K562 (cell line): ENCODE results near the gene FAM83G.

Experiments used
- CREB1 ChIP-seq, 2 experiments: sonication (generic) in 1 of 2; formaldehyde crosslinking in 1 of 2; IDR thresholded peaks; 2 replicates each; pipeline versions ENCODE4 v1.6.1 to v1.8.0; 2012 to 2022; ENCODE audit warnings: inconsistent platforms in 1 of 2, mild to moderate bottlenecking in 1 of 2, missing genetic modification reagents in 1 of 2, moderate library complexity in 1 of 2
- MTF1 ChIP-seq: fragments of 250-450 bp; sonication (Bioruptor Pico); IDR thresholded peaks from 2 replicates; pipeline ENCODE4 v1.9.0; 2021; ENCODE audit warnings: moderate library complexity, mild to moderate bottlenecking, inconsistent platforms, borderline replicate concordance
- RCOR1 ChIP-seq, 2 experiments: IDR thresholded peaks; 2 replicates each; pipeline ENCODE4 v1.6.1; 2012; ENCODE audit warnings: low read depth in 2 of 2, low read length in 2 of 2, borderline replicate concordance in 1 of 2, improper control_type of control experiment in 1 of 2
- SP1 ChIP-seq: sonication (generic); formaldehyde crosslinking; IDR thresholded peaks from 2 replicates; pipeline ENCODE4 v1.8.1; 2022; ENCODE audit warnings: mild to moderate bottlenecking, missing genetic modification reagents
- TF ChIP-seq, protein P1 (sequence below): sonication (generic); formaldehyde crosslinking; IDR thresholded peaks from 2 replicates; pipeline ENCODE4 v1.5.0; 2020; ENCODE audit warnings: missing genetic modification reagents
- TF ChIP-seq, protein P2 (sequence below), 3 experiments: IDR thresholded peaks in 2 of 3; conservative IDR thresholded peaks in 1 of 3; 2 replicates each; pipeline ENCODE4 v1.5.1; 2011 to 2012; ENCODE audit warnings: low read length in 3 of 3, mild to moderate bottlenecking in 3 of 3, control low read depth in 2 of 3, improper control_type of control experiment in 1 of 3, inconsistent platforms in 1 of 3, low read depth in 1 of 3, mixed read lengths in 1 of 3, moderate library complexity in 1 of 3; ENCODE audit not compliant: insufficient read depth in 2 of 3
- TF ChIP-seq, protein P3 (sequence below): fragments of 250-450 bp; sonication (Bioruptor Pico); IDR thresholded peaks from 2 replicates; pipeline ENCODE4 v1.5.0; 2020; ENCODE audit warnings: mild to moderate bottlenecking, borderline replicate concordance
- TF ChIP-seq, protein P4 (sequence below), 2 experiments: IDR thresholded peaks; 2 replicates each; pipeline ENCODE4 v1.6.1; 2011; ENCODE audit warnings: borderline replicate concordance in 1 of 2, control low read depth in 1 of 2, low read depth in 1 of 2, low read length in 1 of 2, mild to moderate bottlenecking in 1 of 2, mixed read lengths in 1 of 2, moderate library complexity in 1 of 2; ENCODE audit not compliant: insufficient read depth in 1 of 2, insufficient read length in 1 of 2, poor library complexity in 1 of 2, severe bottlenecking in 1 of 2; ENCODE audit errors: extremely low read depth in 1 of 2

DNA sequence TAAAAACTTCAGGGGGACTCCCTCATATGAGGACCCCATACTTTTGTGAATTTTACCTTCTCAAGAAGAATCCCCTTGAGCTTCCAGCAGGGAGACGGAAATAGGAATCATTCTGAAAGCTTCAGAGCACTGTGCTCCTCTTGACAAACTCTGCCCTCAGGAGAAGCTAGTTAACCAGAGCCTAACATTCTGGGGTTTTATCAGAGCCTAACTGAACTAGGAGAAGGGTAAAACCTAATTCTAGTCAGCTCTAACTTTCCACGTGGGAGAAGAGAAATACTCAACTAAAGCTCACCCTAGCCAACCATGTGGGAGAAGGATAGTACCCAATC lies 65.9 kb downstream of the FAM83G start:
- TF ChIP-seq, protein P1, sequence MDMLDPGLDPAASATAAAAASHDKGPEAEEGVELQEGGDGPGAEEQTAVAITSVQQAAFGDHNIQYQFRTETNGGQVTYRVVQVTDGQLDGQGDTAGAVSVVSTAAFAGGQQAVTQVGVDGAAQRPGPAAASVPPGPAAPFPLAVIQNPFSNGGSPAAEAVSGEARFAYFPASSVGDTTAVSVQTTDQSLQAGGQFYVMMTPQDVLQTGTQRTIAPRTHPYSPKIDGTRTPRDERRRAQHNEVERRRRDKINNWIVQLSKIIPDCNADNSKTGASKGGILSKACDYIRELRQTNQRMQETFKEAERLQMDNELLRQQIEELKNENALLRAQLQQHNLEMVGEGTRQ (CRISPR knock-in tag), result no peak
- TF ChIP-seq MTF1 (CRISPR knock-in tag) (no peak), RCOR1 (IDR thresholded peaks at IDR 0.05; ENCODE audit: borderline replicate concordance in 1 of 2, low read depth in 2 of 2, low read length in 2 of 2) (no peak), SP1 (CRISPR knock-in tag) (no peak), CREB1 (IDR thresholded peaks at IDR 0.05) (no peak), CREB1 (CRISPR knock-in tag; IDR thresholded peaks at IDR 0.05) (no peak)
- TF ChIP-seq, protein P2, sequence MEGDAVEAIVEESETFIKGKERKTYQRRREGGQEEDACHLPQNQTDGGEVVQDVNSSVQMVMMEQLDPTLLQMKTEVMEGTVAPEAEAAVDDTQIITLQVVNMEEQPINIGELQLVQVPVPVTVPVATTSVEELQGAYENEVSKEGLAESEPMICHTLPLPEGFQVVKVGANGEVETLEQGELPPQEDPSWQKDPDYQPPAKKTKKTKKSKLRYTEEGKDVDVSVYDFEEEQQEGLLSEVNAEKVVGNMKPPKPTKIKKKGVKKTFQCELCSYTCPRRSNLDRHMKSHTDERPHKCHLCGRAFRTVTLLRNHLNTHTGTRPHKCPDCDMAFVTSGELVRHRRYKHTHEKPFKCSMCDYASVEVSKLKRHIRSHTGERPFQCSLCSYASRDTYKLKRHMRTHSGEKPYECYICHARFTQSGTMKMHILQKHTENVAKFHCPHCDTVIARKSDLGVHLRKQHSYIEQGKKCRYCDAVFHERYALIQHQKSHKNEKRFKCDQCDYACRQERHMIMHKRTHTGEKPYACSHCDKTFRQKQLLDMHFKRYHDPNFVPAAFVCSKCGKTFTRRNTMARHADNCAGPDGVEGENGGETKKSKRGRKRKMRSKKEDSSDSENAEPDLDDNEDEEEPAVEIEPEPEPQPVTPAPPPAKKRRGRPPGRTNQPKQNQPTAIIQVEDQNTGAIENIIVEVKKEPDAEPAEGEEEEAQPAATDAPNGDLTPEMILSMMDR (IDR thresholded peaks at IDR 0.05 in 2 of 3, conservative IDR thresholded peaks at IDR 0.05 in 1 of 3; ENCODE audit: insufficient read depth in 2 of 3, low read depth in 1 of 3, low read length in 3 of 3), result no peak
- TF ChIP-seq, protein P3, sequence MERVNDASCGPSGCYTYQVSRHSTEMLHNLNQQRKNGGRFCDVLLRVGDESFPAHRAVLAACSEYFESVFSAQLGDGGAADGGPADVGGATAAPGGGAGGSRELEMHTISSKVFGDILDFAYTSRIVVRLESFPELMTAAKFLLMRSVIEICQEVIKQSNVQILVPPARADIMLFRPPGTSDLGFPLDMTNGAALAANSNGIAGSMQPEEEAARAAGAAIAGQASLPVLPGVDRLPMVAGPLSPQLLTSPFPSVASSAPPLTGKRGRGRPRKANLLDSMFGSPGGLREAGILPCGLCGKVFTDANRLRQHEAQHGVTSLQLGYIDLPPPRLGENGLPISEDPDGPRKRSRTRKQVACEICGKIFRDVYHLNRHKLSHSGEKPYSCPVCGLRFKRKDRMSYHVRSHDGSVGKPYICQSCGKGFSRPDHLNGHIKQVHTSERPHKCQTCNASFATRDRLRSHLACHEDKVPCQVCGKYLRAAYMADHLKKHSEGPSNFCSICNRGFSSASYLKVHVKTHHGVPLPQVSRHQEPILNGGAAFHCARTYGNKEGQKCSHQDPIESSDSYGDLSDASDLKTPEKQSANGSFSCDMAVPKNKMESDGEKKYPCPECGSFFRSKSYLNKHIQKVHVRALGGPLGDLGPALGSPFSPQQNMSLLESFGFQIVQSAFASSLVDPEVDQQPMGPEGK, result no peak
- TF ChIP-seq, protein P4, sequence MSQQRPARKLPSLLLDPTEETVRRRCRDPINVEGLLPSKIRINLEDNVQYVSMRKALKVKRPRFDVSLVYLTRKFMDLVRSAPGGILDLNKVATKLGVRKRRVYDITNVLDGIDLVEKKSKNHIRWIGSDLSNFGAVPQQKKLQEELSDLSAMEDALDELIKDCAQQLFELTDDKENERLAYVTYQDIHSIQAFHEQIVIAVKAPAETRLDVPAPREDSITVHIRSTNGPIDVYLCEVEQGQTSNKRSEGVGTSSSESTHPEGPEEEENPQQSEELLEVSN (IDR thresholded peaks at IDR 0.05; ENCODE audit: borderline replicate concordance in 1 of 2, extremely low read depth in 1 of 2, insufficient read depth in 1 of 2, insufficient read length in 1 of 2, low read depth in 1 of 2, low read length in 1 of 2, poor library complexity in 1 of 2, severe bottlenecking in 1 of 2), result no peak
